ENCODE data around the gene MAL.

DNA sequence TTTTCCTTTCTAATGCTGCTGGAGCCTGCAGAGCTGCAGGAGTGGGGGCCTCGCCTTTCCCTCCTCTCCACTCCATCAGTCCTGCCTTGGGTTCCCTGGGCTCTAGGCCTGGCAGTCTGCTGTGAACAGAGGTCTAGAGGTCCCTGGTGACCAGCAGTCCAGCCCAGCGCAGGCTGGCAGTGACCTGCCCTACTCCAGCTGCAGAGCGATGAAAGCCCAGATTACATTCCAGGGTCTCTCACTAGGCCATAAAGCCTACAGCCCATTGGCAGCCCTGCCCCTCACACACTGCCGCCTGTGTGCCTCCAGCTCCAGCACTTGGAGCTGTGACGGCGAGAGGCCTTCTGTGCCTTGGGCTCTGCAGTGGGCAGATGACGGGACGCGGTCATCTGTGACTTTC lies 14.8 kb upstream of the MAL start:
- no peak for TF ChIP-seq POLR2A (IDR thresholded peaks at IDR 0.05)
- TF ChIP-seq, protein P1, sequence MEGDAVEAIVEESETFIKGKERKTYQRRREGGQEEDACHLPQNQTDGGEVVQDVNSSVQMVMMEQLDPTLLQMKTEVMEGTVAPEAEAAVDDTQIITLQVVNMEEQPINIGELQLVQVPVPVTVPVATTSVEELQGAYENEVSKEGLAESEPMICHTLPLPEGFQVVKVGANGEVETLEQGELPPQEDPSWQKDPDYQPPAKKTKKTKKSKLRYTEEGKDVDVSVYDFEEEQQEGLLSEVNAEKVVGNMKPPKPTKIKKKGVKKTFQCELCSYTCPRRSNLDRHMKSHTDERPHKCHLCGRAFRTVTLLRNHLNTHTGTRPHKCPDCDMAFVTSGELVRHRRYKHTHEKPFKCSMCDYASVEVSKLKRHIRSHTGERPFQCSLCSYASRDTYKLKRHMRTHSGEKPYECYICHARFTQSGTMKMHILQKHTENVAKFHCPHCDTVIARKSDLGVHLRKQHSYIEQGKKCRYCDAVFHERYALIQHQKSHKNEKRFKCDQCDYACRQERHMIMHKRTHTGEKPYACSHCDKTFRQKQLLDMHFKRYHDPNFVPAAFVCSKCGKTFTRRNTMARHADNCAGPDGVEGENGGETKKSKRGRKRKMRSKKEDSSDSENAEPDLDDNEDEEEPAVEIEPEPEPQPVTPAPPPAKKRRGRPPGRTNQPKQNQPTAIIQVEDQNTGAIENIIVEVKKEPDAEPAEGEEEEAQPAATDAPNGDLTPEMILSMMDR (IDR thresholded peaks at IDR 0.05) = no peak

Measured in testis (tissue), 2 donors.